ENCODE data around the gene LRRC8C. TPM values are rescaled to one million over a fixed set of nuclear protein-coding genes. Genes with fewer than 3 reads are reported as not detected.

The LRRC8C gene
- total RNA-seq, 1 experiment from 2014 or later: 8.4 TPM

DNA sequence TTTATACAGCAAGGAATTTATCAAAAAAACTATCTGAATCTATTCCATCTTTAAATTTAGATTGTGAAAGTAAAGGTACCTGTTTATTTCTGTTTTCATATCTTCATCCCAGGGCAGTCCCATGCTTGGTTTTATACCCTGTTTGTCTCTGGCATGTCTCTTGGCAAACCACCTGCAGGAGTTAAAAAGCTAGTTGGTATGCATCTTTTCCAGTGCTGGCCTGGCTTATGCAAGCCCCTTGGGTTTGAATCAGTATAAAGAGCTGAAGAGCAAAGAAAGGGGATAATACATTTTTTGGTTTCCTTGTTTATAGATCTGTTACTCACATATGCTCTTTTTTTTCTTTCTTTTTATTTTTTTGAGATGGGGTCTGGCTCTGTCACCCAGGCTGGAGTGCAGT is 37.8 kb downstream of the LRRC8C start:
- Histone ChIP-seq H3K79me2 (ENCODE audit: insufficient read depth, low read length) (no peaks in the 10 kb centered on the region; the same call in none of the 2 replicates), H3K9ac (ENCODE audit: low read length) (no peak overlapping the region), H3K9me3 (ENCODE audit: control insufficient read depth in 1 of 2, insufficient read depth in 1 of 2, low read depth in 1 of 2, low read length in 2 of 2) (no peaks in the 10 kb centered on the region), H2AFZ (ENCODE audit: low read depth, low read length, poor library complexity, severe bottlenecking) (no peak overlapping the region), H3K36me3 (ENCODE audit: control insufficient read depth in 1 of 2, insufficient read depth in 2 of 2, low read length in 2 of 2) (no peaks in the 10 kb centered on the region), H3K4me2 (ENCODE audit: low read length) (no peak overlapping the region), H3K9me2 (ENCODE audit: insufficient read depth) (no peaks in the 10 kb centered on the region), H3K4me3 (replicated peaks in 1 of 2; ENCODE audit: low read depth in 1 of 2, low read length in 2 of 2) (no peak overlapping the region), H3K4me1 (ENCODE audit: control insufficient read depth in 1 of 2, insufficient read depth in 2 of 2, low read length in 2 of 2) (peaks cover 0 to 3% of the 10 kb centered on the region in 2 experiments; a peak in 1 of 4 replicates), H3K27me3 (ENCODE audit: insufficient read depth, low read length) (no peaks in the 10 kb centered on the region), H3K27ac (ENCODE audit: low read depth, low read length) (no peak overlapping the region), H4K20me1 (ENCODE audit: insufficient read depth) (no peaks in the 10 kb centered on the region)
- intact Hi-C loops (cut with micrococcal nuclease): no loop called here
- ChIA-PET CTCF (no interaction called here), POLR2A (no interaction called here), RAD21 (ENCODE audit: low non-redundant PET in 1 of 2, low total read pairs in 2 of 2, uncharacterized antibody in 2 of 2, unreplicated experiment in 2 of 2) (no interaction called here)
- no peak for TF ChIP-seq REST (IDR thresholded peaks at IDR 0.05; ENCODE audit: low read depth)
- TF ChIP-seq, protein P1, sequence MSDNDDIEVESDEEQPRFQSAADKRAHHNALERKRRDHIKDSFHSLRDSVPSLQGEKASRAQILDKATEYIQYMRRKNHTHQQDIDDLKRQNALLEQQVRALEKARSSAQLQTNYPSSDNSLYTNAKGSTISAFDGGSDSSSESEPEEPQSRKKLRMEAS (IDR thresholded peaks at IDR 0.05): no peak
- no peak for TF ChIP-seq SP1 (IDR thresholded peaks at IDR 0.05; ENCODE audit: low read depth)
- TF ChIP-seq, protein P2, sequence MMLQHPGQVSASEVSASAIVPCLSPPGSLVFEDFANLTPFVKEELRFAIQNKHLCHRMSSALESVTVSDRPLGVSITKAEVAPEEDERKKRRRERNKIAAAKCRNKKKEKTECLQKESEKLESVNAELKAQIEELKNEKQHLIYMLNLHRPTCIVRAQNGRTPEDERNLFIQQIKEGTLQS (IDR thresholded peaks at IDR 0.05): no peak
- no peak for TF ChIP-seq TCF7L2 (IDR thresholded peaks at IDR 0.05; ENCODE audit: borderline replicate concordance, extremely low read depth, insufficient read depth, insufficient read length)
- TF ChIP-seq SRF (IDR thresholded peaks at IDR 0.05; ENCODE audit: low read depth): no peak
- TF ChIP-seq, protein P3, sequence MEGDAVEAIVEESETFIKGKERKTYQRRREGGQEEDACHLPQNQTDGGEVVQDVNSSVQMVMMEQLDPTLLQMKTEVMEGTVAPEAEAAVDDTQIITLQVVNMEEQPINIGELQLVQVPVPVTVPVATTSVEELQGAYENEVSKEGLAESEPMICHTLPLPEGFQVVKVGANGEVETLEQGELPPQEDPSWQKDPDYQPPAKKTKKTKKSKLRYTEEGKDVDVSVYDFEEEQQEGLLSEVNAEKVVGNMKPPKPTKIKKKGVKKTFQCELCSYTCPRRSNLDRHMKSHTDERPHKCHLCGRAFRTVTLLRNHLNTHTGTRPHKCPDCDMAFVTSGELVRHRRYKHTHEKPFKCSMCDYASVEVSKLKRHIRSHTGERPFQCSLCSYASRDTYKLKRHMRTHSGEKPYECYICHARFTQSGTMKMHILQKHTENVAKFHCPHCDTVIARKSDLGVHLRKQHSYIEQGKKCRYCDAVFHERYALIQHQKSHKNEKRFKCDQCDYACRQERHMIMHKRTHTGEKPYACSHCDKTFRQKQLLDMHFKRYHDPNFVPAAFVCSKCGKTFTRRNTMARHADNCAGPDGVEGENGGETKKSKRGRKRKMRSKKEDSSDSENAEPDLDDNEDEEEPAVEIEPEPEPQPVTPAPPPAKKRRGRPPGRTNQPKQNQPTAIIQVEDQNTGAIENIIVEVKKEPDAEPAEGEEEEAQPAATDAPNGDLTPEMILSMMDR (IDR thresholded peaks at IDR 0.05 in 2 of 3, conservative IDR thresholded peaks at IDR 0.05 in 1 of 3; ENCODE audit: borderline replicate concordance in 1 of 3, insufficient read depth in 1 of 3, low read depth in 2 of 3, low read length in 2 of 3): no peak
- DNase-seq (ENCODE audit: low read depth, low spot score) (no peak), ATAC-seq (no peak)
- no TSS peak for BruUV-seq (replicated peaks)

Measured in HCT116 (cell line).